Inflammatory macrophage treated with lipopolysaccharide for 4 hours (primary cell): ENCODE results near the gene PLCB1.
"Not testable (repeated sequence)": the region's sequence is repeated elsewhere in the genome, so short reads cannot be mapped to it uniquely, and the experiment has no call there.

Experiments used
- DNase-seq: peaks from one replicate; pipeline ENCODE4 v3.0.0-alpha.2; 2020

Gene PLCB1

GRCh38 chr20:8571611-8572010, 439.5 kb downstream of the PLCB1 start:
- DNase-seq: peak; percentile 77

GRCh38 chr20:8573686-8574085, 441.6 kb downstream of the PLCB1 start:
- DNase-seq: no peak

GRCh38 chr20:8575114-8575513, 443.0 kb downstream of the PLCB1 start:
- DNase-seq: no peak

DNA sequence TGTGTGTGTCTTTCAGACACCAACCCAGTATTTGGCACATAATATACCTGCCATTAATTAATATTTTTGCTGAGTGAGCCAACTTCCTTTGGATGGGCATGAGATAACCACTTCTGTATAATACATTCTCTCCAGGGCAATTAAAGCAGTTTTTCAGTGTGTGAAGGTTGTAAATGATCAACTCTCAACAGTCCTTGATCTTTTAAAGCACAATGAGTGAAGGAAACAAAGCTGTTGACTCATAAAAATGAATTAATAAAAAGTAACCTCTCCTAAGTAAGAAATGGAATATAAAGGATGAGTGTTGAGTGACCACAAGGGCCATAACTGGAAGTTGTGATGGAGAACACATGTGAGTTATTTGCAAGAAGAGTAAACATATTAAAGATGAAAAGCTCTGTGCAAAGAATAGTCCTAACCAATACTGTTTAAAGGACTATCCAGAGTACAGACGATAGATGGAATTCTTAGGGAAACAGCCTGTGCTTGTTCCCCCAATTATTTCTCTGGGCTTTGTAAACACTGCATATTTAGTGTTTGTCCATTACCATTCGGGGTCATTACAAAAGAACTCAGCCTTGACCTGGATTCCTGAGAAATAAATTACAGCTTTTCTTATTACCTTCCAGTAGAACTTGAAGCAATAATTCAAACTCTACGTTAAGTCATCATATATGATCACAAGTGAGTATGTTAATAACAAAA, 446.2 kb downstream of the PLCB1 start:
- no peak for DNase-seq

GRCh38 chr20:8579035-8579434, 447.0 kb downstream of the PLCB1 start:
- DNase-seq: no peak

- DNase-seq: no peak
Measured at GRCh38 chr20:8581446-8582183, 449.5 kb downstream of the PLCB1 start.

GRCh38 chr20:8583012-8583565, 451.0 kb downstream of the PLCB1 start:
- no peak for DNase-seq

GRCh38 chr20:8583566-8584043, 451.5 kb downstream of the PLCB1 start:
- DNase-seq: no peak

GRCh38 chr20:8587251-8587650, 455.2 kb downstream of the PLCB1 start:
- DNase-seq: no peak

DNA sequence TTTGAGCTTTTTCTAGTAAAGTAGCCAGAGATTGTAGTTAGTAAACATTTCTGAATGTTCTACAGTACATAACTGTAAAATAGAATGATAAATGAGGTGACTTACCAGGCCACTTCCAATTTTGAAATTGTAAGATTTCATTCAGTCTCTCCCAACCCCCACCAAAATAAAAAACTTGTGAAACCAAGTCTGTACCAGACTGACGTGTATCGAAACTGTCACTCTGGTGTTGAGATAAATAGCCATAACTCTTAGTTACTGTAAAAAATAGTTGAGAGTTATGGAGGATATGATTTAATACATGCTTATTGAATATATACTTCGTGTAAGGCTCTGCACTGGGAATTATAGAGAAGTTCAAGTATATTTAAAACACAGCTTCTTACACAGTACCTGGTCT, 455.7 kb downstream of the PLCB1 start:
- no peak for DNase-seq

DNA sequence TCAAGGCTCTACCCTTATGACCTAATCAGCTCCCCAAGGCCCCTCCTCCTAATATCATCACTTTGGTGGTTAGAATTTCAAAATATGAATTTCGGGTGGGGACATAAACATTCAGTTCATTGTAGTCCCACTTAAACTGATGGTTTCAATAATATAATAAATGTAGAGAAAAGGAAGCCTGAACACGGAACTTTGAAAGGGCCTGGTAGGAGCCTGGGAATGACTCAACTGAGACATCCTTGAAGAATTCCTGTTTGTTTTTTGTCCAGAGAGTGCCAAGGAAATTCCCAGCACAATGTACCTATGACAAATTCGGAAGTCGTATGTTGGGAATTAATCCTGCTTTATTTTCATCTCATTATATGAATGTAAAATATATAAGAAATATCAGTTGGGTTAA, 457.9 kb downstream of the PLCB1 start:
- no peak for DNase-seq

GRCh38 chr20:8600910-8601541, 469.0 kb downstream of the PLCB1 start:
- DNase-seq: not testable (repeated sequence)

- DNase-seq: peak; percentile 22
Measured at GRCh38 chr20:8601542-8601912, 469.5 kb downstream of the PLCB1 start.

- peak; percentile 70 for DNase-seq
Measured at GRCh38 chr20:8602389-8603116, 470.5 kb downstream of the PLCB1 start.

DNA sequence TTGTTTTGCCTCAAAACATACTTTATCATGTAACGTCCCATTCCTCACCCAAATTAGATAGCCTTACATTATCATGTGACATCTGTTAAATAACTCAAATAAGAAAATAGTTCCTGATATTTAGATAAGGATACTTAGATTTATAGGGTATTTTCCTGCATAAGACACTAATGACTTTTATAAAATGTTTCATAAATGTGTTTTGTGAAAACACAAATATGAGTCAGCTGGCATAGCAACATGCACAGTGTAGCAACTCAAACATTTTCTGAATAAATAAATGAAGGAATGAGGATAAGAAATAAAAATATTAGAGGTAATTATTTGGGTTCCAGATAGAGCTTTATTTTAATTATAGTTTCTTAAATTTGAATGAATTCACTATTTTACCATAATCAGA, 476.4 kb downstream of the PLCB1 start:
- no peak for DNase-seq

DNA sequence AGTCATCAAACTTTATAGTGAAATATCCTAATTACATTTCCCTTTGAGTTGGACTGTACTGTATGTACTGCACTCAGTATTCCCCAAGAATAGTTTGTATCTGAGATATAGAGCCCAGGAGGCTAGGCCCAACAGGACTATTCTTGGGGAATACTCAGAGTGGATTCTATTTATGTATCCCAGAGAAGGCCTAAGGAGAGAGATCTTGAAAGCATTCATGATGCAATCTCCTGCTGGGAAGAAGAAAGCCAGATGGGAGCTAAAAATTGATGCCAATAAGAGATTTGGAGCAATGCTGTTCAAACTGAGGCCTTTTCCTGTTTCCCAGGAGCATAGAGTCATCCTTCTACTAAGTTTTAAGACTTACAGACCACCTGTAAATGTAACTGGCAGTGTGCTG, 484.7 kb downstream of the PLCB1 start:
- no peak for DNase-seq

DNA sequence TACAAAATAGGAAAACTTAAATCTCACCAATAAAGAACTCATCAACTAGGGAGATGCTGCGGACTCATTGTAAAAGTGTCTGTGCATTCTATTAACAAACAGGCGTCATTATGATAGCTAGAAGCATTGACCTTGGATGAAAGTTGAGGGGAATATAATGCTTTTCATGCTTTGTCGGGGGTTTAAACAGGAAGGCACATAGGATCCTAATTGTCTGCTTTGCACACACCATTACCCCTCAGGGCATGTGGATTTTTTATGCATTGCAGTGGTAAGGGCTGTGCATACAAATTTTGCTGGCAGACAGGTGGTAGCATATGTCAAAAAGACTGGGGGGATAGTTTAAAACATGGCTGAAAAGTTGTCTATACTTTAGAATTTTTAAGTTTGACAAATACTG, 488.9 kb downstream of the PLCB1 start:
- DNase-seq: no peak

DNA sequence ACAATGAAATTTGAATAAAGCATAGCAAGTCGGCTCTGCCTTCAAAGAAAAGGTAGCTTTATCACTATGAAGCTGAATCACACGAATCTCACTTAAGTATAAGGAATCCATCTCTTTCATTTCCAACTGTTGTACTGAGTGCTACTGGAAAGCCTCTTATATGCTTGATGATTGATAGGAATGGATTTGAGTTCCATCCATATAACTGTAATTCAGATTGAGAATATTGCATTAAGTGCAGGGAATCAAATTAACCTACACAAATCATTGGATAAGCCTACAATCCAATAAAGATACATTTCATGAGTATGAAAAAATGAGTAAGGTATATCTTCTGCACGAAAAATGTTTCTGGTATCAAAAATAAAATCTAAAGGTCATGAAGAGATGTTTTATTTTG, 492.0 kb downstream of the PLCB1 start:
- no peak for DNase-seq

- no peak for DNase-seq
Measured at GRCh38 chr20:8624616-8625015, 492.6 kb downstream of the PLCB1 start.

DNA sequence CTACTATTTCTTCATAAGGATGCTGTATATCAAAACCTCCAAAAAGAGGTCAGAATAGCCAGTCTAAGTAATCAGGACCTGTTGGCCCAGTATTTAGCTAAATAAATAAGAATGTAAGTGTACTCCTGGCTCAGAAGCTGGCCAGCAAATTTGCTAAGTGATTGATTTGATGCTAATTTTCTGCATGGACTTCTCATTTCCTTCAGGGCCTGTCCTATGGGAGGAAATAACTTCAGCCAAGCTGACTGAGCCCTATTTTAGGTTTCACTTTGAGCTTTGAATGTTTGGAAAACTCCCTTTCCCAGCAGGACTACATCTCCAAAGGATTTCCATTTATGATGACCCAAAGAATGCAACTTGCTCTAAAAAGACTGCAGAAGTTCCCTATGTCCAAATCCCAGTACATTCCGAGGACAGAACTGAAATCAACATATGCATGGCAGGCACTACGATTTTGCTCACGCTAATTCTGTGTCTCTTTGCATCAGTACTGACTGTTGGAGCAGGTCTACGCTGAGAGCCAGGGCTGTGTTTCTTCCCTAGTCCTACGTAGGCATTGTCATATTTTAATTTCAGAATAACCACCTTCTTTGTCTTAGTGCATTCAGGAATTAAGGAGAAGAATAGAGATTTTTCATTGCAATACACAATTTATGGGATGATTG, 495.4 kb downstream of the PLCB1 start:
- no peak for DNase-seq

DNA sequence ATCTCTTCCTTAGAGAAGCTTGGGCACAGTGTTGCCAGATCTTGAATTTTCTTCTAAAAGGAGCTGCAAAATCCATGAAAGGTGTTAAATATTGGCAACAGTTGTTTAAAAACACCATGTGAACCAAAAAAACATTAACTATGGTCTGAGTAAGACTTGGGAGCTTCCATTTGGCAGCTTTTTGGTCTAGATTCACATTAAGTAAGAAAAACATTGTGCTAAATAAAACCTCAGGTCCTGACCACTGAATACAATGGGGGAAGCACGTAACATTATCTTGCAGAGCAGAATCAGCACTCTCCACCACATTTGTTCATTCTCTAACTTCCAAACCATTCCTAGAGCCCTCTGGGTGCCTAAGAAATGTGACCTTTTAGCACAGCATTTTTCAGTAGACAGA, 499.2 kb downstream of the PLCB1 start:
- DNase-seq: no peak

- no peak for DNase-seq
Measured at GRCh38 chr20:8633366-8633765, 501.3 kb downstream of the PLCB1 start.
